ENCODE data around the gene TCF7L1. TPM values are rescaled to one million over a fixed set of nuclear protein-coding genes. Genes with fewer than 3 reads are reported as not detected.
A peak's percentile ranks its signal among the peaks of the same experiment; 100 is the strongest.

Gene TCF7L1
- total RNA-seq, 4 donors from 2014 or later, result 1.1 to 3.9 (median 2.8) TPM

GRCh38 chr2:85165088-85165690 is 32.0 kb downstream of the TCF7L1 start:
- Histone ChIP-seq H3K9me3 (no peaks in the 10 kb centered on the region), H3K4me3 (no peak overlapping the region), H3K4me1 (peaks cover 48 to 52% of the 10 kb centered on the region in 2 donors), H3K36me3 (no peaks in the 10 kb centered on the region), H3K27ac (no peak overlapping the region), H3K27me3 (no peaks in the 10 kb centered on the region)
- intact Hi-C loops (cut with DNase I; ENCODE audit: low total_unique reads) (no loop called here), in situ Hi-C loops (cut with MboI; ENCODE audit: low sequenced_read_pairs in 4 of 4) (no loop called here)
- ATAC-seq (peak in 1 of 2 donors; percentile 34), DNase-seq (no peak)
- TF ChIP-seq CTCF (IDR thresholded peaks at IDR 0.05 in 4 of 5, conservative IDR thresholded peaks at IDR 0.05 in 1 of 5), result no peak

- no peak for ATAC-seq
- in situ Hi-C loops (cut with MboI; ENCODE audit: low sequenced_read_pairs in 4 of 4), result no loop called here
- no peaks in the 10 kb centered on the region for H3K27me3 ChIP-seq
- no peak overlapping the region for H3K4me3 ChIP-seq
- TF ChIP-seq POLR2A (IDR thresholded peaks at IDR 0.05), result no peak
- no peak for TF ChIP-seq CTCF (IDR thresholded peaks at IDR 0.05 in 4 of 5, conservative IDR thresholded peaks at IDR 0.05 in 1 of 5)
- no peaks in the 10 kb centered on the region for H3K36me3 ChIP-seq
- no peak overlapping the region for H3K27ac ChIP-seq
- peaks cover 48 to 50% of the 10 kb centered on the region in 2 donors for H3K4me1 ChIP-seq
- no peak for DNase-seq
- no peaks in the 10 kb centered on the region for H3K9me3 ChIP-seq
- intact Hi-C loops (cut with DNase I; ENCODE audit: low total_unique reads), result no loop called here
Measured at GRCh38 chr2:85166021-85166420, 32.8 kb downstream of the TCF7L1 start.

GRCh38 chr2:85167479-85167878 is 34.3 kb downstream of the TCF7L1 start:
- Histone ChIP-seq H3K4me1 (peaks cover 37 to 40% of the 10 kb centered on the region in 2 donors), H3K4me3 (no peak overlapping the region), H3K9me3 (no peaks in the 10 kb centered on the region), H3K27me3 (no peaks in the 10 kb centered on the region), H3K36me3 (no peaks in the 10 kb centered on the region), H3K27ac (no peak overlapping the region)
- intact Hi-C loops (cut with DNase I; ENCODE audit: low total_unique reads), result no loop called here
- in situ Hi-C loops (cut with MboI; ENCODE audit: low sequenced_read_pairs in 4 of 4), result no loop called here
- ATAC-seq (no peak), DNase-seq (no peak)
- TF ChIP-seq POLR2A (IDR thresholded peaks at IDR 0.05) (no peak), CTCF (IDR thresholded peaks at IDR 0.05 in 4 of 5, conservative IDR thresholded peaks at IDR 0.05 in 1 of 5) (no peak)

DNA sequence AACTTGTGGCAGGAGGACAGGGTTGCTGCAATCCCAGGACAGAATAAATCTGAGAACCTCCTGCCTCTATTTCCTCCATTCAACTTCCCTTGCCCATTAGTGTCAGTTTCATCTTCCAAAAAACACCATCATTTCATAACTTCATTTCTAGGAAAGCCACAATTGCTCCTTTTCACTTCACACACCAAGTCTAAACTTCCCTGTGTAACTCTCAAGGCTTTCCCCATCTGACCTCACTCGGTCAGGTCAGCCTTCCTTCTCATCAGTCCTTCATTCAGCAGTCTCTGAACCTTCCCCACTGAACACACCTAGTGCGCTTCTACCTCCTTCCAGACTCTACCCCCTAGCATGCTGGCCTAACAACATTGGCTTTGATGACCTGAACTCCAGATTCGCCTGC is 35.8 kb downstream of the TCF7L1 start:
- intact Hi-C loops (cut with DNase I; ENCODE audit: low total_unique reads), result no loop called here
- no peak for DNase-seq
- H3K4me1 ChIP-seq, result peaks cover 34 to 36% of the 10 kb centered on the region in 2 donors
- H3K36me3 ChIP-seq, result no peaks in the 10 kb centered on the region
- no peak overlapping the region for H3K4me3 ChIP-seq
- no peak for TF ChIP-seq POLR2A (IDR thresholded peaks at IDR 0.05)
- no peak for TF ChIP-seq CTCF (IDR thresholded peaks at IDR 0.05 in 4 of 5, conservative IDR thresholded peaks at IDR 0.05 in 1 of 5)
- H3K27me3 ChIP-seq, result no peaks in the 10 kb centered on the region
- no peak for ATAC-seq
- H3K27ac ChIP-seq, result no peak overlapping the region
- in situ Hi-C loops (cut with MboI; ENCODE audit: low sequenced_read_pairs in 4 of 4), result no loop called here
- no peaks in the 10 kb centered on the region for H3K9me3 ChIP-seq

- in situ Hi-C loops (cut with MboI; ENCODE audit: low sequenced_read_pairs in 4 of 4), result no loop called here
Measured at GRCh38 chr2:85169581-85169980, 36.4 kb downstream of the TCF7L1 start.

More at GRCh38 chr2:85169581-85169980, 36.4 kb downstream of the TCF7L1 start:
- peaks cover 34 to 36% of the 10 kb centered on the region in 2 donors for H3K4me1 ChIP-seq
- H3K4me3 ChIP-seq, result no peak overlapping the region
- H3K36me3 ChIP-seq, result no peaks in the 10 kb centered on the region
- H3K27me3 ChIP-seq, result no peaks in the 10 kb centered on the region
- DNase-seq (no peak), ATAC-seq (no peak)
- intact Hi-C loops (cut with DNase I; ENCODE audit: low total_unique reads), result no loop called here
- H3K27ac ChIP-seq, result no peak overlapping the region
- no peak for TF ChIP-seq CTCF (IDR thresholded peaks at IDR 0.05 in 4 of 5, conservative IDR thresholded peaks at IDR 0.05 in 1 of 5)
- no peak for TF ChIP-seq POLR2A (IDR thresholded peaks at IDR 0.05)
- no peaks in the 10 kb centered on the region for H3K9me3 ChIP-seq
